ENCODE results near the gene CCR4.

CCR4 gene

GRCh38 chr3:33003308-33003707 is 51.9 kb downstream of the CCR4 start:
- H3K27ac ChIP-seq (ENCODE audit: low read length) = no peak overlapping the region
- H3K9me3 ChIP-seq (ENCODE audit: control insufficient read depth in 1 of 2, low read length in 2 of 2) = peaks cover 0 to 4% of the 10 kb centered on the region in 2 donors
- H3K4me3 ChIP-seq (ENCODE audit: low read depth in 1 of 2, low read length in 2 of 2) = no peak overlapping the region
- H3K36me3 ChIP-seq (ENCODE audit: control insufficient read depth in 1 of 2, insufficient read depth in 2 of 2, low read length in 2 of 2) = peaks cover 11 to 22% of the 10 kb centered on the region in 2 donors
- H3K27me3 ChIP-seq (ENCODE audit: low read depth, low read length) = no peaks in the 10 kb centered on the region
- no peaks in the 10 kb centered on the region for H3K4me1 ChIP-seq (ENCODE audit: control insufficient read depth in 1 of 2, insufficient read depth in 2 of 2, low read length in 2 of 2)

GRCh38 chr3:33004205-33004604 is 52.8 kb downstream of the CCR4 start:
- H3K36me3 ChIP-seq (ENCODE audit: control insufficient read depth in 1 of 2, insufficient read depth in 2 of 2, low read length in 2 of 2) = peaks cover 9 to 20% of the 10 kb centered on the region in 2 donors
- no peak overlapping the region for H3K27ac ChIP-seq (ENCODE audit: low read length)
- H3K9me3 ChIP-seq (ENCODE audit: control insufficient read depth in 1 of 2, low read length in 2 of 2) = peaks cover 0 to 4% of the 10 kb centered on the region in 2 donors
- H3K27me3 ChIP-seq (ENCODE audit: low read depth, low read length) = no peaks in the 10 kb centered on the region
- no peak overlapping the region for H3K4me3 ChIP-seq (ENCODE audit: low read depth in 1 of 2, low read length in 2 of 2)
- no peaks in the 10 kb centered on the region for H3K4me1 ChIP-seq (ENCODE audit: control insufficient read depth in 1 of 2, insufficient read depth in 2 of 2, low read length in 2 of 2)

GRCh38 chr3:33004961-33005360 is 53.5 kb downstream of the CCR4 start:
- Histone ChIP-seq H3K9me3 (ENCODE audit: control insufficient read depth in 1 of 2, low read length in 2 of 2) (peaks cover 0 to 4% of the 10 kb centered on the region in 2 donors), H3K4me3 (ENCODE audit: low read depth in 1 of 2, low read length in 2 of 2) (no peak overlapping the region), H3K27ac (ENCODE audit: low read length) (no peak overlapping the region), H3K4me1 (ENCODE audit: control insufficient read depth in 1 of 2, insufficient read depth in 2 of 2, low read length in 2 of 2) (no peaks in the 10 kb centered on the region), H3K36me3 (ENCODE audit: control insufficient read depth in 1 of 2, insufficient read depth in 2 of 2, low read length in 2 of 2) (peaks cover 6 to 20% of the 10 kb centered on the region in 2 donors), H3K27me3 (ENCODE audit: low read depth, low read length) (no peaks in the 10 kb centered on the region)

Measured in muscle layer of duodenum (tissue), 2 donors.